GM18499 (cell line): ENCODE data around the gene GPR3.
"Not testable (repeated sequence)": the region's sequence is repeated elsewhere in the genome, so short reads cannot be mapped to it uniquely, and the experiment has no call there.

ENCODE experiments used
- ATAC-seq: cut with Tn5 transposase; IDR thresholded peaks from one replicate; pipeline ENCODE4 v1.9.1; 2021; ENCODE audit warnings: moderate number of reproducible peaks; ENCODE audit not compliant: insufficient read depth, unreplicated experiment

GPR3 gene

DNA sequence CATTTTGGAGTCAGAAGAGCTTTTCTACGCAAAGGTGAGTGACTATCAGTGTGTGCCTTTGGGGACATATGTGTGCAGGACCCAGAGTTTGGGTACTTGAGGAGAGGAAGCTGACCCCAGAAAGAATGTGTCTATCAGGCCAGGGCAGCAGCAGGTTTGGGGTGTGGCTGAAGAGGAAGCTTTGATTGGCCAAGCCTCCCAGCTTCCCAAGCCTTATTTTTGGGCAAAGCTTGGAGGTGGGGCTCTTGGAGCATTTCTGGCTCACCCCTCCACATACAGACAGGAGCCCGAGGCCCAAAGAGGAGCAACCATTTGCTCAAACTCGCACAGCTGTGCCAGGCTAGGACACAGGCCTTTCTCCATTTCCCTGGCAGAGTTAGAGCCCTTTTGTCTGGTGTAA is 4.7 kb downstream of the GPR3 start:
- ATAC-seq, result no peak

DNA sequence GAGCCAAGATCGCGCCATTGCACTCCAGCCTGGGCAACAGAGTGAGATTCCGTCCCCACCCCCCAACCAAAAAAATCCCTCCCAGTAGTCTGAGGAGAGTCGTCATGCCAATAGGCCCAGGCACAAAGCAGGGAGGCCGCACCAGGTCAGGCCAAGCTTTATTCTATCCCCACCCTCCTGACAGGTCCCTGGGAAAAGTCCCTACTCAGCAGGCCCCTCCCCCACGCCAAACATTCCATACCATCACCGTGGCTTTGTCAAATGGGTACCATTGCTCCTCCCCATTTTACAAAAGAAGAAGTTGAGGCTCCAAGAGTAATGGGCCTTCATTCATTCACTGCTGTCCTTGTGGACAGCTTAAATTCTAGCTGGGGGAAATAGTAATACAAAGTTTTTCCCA is 5.3 kb downstream of the GPR3 start:
- ATAC-seq, result no peak

DNA sequence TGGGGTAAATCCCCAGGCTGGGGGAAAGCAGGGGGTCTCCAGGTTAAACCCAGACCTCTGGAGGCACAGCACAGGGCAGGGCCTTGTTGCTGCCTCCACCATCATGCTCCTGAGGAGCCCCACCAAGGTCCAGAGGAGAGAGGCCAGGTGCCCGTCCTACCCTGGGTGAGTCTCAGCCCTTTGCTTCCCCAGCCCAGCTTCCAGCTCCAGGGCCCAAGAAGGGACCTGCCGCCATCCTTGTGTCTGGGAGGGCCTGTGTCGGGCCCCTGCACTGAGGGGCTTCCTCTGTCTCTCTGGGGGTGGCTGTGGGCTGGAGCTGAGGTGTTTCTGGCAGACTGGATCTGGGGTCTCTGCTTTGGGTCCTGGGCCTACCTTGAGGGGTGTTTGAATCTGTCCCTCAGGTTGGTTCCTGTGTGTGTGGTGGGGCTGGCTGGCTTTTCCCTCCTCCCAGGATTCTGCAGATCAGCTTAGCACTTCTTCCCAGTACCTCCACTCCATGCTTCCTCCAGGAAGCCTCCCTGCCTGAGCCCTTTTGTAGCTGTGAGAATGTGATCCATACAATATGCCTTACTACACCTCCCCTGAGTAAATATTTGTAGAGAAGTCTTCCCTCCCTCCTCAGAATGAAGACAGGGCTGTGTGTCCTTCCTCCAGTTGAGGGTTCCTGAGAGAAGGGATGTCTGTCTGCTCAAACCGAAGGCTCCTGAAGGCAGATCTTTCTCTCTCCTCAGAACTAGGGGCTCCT is 6.2 kb downstream of the GPR3 start:
- ATAC-seq, result no peak

DNA sequence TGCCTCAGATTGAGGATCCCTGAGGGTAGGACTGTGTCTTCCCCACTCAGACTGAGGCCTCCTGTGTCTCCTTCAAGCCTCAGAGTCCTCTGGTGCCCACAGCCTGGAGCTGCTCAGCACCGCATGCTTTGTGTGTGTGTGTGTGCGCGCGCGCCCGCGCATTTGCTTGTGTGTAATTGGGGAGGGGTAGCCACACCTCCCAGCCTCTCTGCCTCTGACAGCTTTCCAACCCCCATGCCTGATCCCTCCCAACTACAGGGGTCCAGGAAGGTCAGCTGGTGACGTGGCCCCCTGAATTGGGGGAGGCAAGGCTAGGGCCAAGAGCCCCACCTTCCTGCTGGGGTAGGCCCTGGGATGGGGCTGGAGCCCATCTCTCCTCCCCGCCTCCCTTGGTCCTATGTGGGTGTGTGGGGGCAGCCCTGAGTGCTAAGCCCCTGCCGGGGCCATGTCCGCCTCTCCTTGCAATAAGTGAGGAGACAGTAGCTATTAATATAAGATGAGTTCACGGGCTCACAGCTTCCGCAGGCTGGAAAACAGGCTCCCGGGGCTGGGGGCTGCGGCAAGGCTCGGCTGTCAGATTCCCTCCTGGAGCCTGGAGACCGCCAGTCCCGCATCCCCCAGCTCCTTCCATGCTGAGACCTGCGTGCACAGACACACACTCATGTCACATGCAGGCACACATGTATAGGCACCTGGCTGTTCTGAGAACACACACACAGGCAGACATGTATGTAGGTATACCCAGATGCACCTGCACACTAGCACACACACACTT is 7.0 kb downstream of the GPR3 start:
- ATAC-seq, result no peak

DNA sequence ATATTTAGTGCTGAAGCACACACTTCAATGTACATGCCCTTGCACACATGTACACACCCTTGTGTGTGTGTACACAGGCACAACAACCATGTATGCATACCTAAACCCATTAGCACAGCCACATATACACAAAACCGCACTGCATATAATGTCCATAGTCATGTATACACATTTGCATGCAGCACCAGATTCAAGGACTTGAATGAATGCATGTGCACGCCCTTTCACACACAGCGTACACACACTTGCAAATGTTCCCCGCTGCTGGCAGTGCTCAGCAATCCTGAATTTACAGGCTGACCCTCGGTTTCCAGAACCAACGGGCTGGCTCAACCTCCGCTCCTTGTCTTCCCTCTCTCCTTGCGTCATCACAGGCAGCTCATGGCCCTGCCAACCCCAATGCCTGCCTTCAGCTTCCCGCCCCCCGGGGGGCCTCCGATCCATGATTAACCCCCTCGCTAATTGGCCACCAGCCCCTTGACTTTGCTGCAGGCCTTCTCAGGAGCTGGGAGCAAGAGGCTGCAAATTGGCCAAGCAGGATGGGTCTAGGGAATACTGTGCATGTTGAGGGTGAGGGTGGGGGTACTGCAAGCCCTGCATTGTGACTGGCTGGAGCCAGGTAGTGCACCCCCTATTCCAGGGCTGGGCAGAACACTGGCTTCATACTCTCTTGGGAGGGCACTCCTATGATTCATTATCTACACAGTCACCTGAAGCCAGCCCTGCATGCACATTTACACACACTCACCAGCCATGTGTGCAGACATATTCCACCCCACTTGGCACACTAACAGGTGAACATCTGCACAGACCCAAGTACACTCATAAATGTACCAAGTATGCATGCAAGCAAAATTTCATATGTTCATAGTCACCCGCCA is 7.9 kb downstream of the GPR3 start:
- no peak for ATAC-seq

DNA sequence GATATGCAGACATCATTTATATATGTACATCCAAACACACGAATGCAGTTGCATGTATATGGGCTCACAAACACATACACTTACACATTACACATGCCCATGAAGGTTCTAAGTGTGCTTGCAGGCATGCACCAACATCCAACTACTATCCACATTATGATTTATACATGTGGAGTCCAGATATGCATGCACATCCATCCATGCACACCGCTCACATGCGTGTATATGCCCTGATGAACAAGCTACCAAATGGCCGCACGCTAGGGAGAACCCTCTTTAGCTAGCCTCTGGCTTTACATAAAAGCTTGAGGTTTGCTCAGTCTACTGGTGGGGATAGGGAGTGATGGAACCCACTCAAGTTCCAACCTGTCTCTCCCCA is 8.5 kb downstream of the GPR3 start:
- ATAC-seq, result no peak

DNA sequence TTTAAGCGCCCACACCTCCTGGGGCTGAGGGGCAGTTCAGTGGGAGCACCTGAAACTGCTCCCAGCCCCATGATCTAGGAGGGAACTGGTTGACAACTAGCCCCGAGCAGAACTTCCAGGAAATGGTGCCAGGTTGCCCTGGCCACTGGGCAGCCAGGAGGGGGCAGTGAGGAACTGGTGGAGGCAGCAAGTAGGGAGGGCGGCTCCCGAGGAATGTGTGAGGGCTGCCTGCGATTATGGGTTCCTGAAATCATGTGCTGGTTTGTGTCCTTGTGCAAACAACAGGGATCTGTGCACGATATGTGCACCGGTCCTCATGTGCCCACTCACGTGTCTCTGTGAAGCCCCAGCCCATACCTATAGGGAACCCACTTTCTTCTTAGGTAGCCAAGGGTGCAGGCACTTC is 9.9 kb downstream of the GPR3 start:
- no peak for ATAC-seq

DNA sequence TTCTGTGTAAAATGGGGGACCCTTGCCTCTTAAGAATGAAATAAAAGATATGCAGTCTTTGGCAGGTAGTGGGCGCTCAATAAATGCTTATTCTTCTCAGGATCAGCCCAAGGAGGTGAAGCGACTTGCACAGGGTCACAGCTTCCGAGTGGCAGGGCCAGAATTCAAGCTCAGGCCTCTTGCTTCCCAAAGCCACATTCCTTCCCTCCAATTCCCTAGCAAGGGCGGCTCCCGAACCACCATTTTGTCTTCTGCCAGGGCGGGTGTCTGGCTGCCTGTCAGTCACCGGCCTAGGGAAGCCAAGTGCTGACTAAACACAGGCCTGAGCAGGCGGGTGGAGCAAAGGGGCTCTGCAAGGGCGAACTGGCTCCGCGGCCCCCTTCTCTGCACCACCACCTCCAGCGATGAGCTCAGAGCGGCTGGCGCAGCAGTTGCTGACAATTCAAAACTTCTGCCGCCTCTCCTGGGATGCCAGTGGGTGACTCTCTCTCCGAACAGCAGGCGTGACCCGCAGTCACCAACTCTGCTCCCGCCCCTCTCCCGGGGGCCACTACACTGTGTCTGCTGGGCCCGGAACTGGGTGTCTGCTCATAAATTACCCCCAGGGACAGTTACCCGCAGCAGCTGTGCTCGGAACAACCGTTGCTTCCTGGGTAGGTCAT is 10.8 kb downstream of the GPR3 start:
- no peak for ATAC-seq

DNA sequence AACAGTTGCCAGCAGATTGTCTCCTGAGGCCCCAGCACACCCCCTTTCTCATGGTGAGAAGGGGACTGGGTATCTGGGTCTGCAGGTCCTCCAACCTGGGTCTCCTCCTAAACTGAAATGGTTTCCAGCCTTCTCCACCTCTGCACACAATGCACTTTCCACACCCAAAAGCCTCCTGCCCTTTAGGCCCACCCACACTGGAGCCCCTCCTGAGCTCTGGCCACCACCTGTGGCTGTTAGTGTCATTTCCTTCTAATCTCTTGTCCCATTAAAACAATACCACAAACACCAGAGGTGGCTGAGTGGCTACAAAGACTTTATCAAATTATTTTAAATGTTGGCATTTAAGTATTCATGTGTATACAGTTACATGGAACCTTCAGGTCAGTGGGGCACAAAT is 11.5 kb downstream of the GPR3 start:
- ATAC-seq, result no peak

DNA sequence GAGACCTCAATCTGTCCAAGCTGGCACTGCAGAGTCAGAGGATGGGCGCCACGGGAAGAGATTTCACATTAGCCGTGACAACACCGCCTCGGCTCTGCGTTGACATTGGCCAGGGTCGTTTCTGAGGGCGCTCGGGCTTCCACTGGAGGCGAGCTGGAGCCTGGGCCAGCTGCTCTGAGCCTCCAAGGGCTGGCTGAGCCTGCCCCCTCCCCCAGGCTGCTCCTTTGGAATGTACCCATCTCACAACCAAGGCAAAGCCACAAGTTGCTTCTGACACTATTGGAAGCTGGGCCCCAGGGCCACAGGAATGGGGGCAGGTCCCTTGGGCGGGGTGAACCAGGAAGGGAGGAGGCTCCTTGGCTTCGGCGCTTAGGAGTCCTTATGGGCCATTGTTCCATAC is 12.7 kb downstream of the GPR3 start:
- no peak for ATAC-seq

DNA sequence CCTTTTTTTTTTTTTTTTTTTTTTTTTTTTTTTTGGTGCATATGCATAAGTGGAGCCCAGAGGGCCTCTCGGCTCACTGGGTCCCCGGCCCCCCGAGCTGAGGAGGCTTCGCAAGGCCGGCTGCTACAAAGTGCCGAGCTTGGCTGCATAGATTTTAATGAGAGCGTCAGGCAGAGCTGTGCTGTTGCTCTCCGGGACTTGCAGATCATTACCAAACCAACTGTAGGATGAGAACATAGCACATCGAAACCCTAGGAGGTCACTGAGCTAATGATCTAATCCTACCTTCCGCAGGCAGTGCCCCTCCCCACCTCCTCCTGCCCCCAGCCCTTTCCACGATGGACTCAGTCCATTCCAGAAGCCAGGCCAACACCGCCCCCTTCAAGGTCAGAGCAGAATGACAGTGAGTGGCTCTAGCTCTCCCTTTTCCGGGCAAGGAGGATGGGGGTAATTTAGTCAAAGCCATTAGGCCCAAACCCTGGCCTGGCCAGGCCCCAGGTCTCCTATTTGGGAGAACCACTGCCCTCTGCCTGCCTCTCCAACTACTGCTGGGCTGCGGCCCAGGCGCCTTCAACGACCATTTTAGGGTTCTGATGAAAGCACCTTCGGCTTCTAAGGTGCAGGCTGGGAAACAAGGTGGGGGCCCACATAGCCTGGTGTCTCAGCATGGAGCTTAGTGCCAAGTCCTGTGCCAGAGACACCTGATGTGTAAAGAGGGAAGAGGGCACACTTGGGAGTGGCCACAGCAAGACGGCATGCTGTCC is 13.4 kb downstream of the GPR3 start:
- ATAC-seq, result not testable (repeated sequence)

DNA sequence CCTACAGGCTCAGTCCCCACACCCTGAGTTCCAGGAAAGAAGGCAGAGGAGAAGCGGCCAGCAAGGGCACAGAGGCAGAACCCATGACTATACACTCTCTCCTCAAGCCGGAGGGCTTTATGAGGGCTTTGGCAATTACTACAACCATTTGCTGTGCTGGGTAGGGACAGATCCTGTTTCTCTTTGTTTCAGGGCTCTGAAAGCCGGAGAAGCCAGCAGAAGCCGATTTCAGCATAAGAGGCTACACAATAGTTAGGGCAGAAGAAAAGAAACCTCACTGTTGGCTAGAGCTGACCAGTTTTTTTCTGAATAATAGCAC is 13.9 kb downstream of the GPR3 start:
- no peak for ATAC-seq

DNA sequence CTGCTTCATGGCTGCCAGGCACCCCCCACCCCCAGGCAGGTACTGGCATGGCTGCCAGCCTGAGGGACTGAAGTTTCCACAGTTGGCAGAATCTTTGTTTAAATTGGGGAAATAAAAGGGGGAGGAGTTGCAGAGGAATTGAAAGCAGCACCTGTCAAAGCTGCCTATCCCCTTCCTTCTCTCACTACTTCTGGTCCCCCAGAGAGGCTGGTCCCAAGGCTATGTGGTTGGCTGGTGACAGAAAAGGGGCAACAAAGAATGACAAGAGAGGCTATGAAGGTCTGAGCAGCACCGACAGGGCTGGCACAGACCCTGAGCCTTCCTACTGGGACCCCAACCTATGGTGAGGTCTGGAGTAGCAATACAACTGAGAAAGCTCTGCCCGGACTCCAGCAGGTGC is 14.4 kb downstream of the GPR3 start:
- ATAC-seq, result not testable (repeated sequence)

DNA sequence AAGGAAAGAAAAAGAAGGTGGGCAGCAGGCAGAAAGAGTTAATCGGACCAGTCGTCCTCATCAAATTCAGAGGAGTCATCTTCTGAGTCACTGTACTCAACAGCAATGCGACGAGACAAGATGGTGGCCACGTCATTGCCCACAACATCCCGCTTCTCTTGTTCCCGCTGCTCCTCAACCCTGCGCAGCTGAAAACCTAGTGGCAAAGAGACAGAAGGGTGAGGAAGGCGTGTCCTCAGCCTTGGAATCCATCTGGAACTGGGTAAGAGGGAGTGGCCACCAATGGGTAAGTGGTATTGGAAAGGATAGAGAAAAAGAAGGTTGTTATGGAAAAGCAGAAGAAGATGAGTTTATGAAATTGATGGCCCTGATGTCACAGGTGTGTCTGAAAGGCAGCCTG is 15.7 kb downstream of the GPR3 start:
- ATAC-seq, result no peak

DNA sequence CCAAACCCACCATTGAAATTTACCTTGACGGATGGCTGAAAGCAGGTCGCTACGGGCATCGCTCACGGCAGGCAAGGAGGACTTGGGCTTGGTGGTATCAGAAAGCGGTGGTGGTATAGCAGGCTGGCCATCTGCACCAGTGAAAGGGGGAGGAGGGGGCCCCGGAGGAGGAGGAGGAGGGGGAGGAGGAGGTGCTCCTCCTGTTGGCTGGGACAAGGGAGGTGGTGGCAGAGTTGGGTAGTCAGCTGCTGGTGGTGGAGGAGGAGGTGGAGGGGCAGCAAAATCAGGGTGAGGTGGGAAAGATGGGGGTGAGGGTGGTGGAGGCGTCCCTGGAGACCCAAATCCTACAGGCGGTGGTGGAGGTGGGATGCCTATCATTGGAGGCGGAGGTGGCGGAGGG is 17.2 kb downstream of the GPR3 start:
- ATAC-seq, result no peak

DNA sequence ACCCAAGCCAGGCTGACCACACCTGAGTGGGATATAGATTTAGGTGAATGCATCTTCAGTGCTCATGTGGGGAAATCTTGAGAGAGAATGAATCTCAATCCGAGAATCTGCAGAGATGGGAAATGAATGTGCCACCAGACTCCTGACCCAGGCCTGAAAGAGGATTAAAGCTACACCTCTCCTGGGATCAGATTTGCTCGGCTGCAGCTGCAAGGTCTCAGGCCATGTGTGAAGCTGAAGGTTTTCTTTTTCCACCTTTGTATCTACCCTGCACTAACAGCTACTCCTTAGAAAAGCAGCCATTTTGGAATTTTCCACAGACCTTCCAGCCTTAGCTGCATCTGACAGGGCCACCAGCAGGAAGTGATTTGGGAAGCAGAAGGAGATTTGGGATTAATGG is 18.3 kb downstream of the GPR3 start:
- ATAC-seq, result no peak

DNA sequence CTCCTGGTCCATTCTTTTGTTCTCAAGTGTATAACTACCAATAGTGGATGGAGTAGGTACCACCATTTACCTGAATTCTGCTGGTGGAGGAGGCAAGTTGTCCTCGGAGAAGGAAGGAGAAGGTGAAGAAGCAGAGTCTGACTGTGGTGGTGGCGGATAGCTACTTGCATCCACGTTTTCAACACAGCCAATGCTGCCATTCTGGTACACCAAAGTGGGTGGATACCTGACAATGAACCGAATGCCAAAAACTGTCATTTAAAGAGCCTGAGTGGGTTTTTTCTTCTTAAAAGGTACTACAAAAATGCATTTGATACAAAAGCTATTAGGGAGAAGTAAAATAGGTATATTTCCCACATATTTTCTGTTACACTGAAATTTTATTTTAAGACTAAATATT is 20.1 kb downstream of the GPR3 start:
- no peak for ATAC-seq

DNA sequence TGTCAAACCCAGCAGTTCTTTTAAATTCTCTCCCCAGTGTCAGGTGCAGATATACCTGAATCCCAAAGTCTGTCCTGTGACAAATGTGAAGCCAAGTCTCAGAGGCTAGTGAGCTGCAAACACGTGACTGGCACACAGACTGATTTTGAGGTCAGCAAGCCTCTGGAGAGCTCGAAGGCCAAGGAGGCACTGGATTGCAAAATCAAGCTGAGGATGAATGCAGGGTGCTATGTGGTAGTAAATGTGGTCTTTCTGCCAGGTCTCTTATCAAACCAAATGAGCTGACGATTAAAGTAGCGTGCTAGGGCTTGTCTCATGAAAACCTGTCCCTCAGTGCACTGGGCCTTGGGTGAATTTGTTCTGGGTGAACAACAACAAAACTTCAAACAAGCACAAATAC is 20.6 kb downstream of the GPR3 start:
- ATAC-seq, result no peak

DNA sequence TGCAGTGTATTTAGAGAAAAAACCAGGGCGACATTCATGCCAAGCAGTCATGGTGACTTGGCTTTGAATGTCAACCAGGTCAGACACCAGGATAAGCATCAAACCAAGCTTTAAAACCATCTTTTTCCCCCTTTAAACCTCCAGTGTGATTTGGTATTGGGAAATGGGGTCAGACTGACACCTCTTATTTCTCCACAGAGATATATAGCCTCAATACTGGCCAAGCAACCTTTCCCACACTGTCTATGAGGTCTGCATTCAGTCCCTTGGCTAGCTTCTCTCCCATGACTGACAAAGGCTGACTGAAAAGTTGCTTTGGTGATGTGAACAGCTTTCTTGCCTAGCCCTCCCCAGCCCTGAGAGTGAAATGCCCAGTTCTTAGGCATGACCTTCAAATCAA is 21.7 kb downstream of the GPR3 start:
- ATAC-seq, result no peak
